Neural cell (in vitro differentiated cells): ENCODE results near the gene SMNDC1. TPM values are rescaled to one million over a fixed set of nuclear protein-coding genes. Genes with fewer than 3 reads are reported as not detected.

ENCODE experiments used
- H2AFZ ChIP-seq: fragments of 200-600, 300-800 bp; sonication (generic), shearing (Covaris generic); 2 replicates; pipeline ENCODE4 v1.6.0; 2014; ENCODE audit warnings: low read depth, mild to moderate bottlenecking, antibody characterized with exemption, low read length, moderate library complexity
- H3F3A ChIP-seq: fragments of 200-600 bp; shearing (Covaris generic); 2 replicates; pipeline ENCODE4 v1.6.1; 2016; ENCODE audit warnings: mild to moderate bottlenecking, moderate library complexity, mixed read lengths, antibody characterized with exemption, low read length; ENCODE audit not compliant: insufficient read depth, poor library complexity, severe bottlenecking
- H3K27ac ChIP-seq: fragments of 200-600, 300-800 bp; sonication (generic), shearing (Covaris generic); 2 replicates; pipeline ENCODE4 v1.5.1; 2014; ENCODE audit warnings: mild to moderate bottlenecking, low read length, moderate library complexity
- H3K27me3 ChIP-seq: fragments of 300-800, 200-600 bp; sonication (generic), shearing (Covaris generic); 2 replicates; pipeline ENCODE4 v1.6.0; 2014; ENCODE audit warnings: mild to moderate bottlenecking, low read depth, low read length, moderate library complexity; ENCODE audit not compliant: insufficient read depth
- H3K36me3 ChIP-seq: fragments of 300-800, 200-600 bp; sonication (generic), shearing (Covaris generic); 2 replicates; pipeline ENCODE4 v1.5.1; 2014; ENCODE audit warnings: mild to moderate bottlenecking, antibody characterized with exemption, low read length, moderate library complexity; ENCODE audit not compliant: insufficient read depth
- H3K4me2 ChIP-seq: fragments of 300-800, 200-600 bp; sonication (generic), shearing (Covaris generic); 2 replicates; pipeline ENCODE4 v1.6.0; 2014; ENCODE audit warnings: mild to moderate bottlenecking, low read length
- H3K4me3 ChIP-seq: fragments of 300-800, 200-600 bp; sonication (generic), shearing (Covaris generic); 2 replicates; pipeline ENCODE4 v1.5.1; 2014; ENCODE audit warnings: mild to moderate bottlenecking, low read length, moderate library complexity
- H3K79me2 ChIP-seq: fragments of 200-600 bp; shearing (Covaris generic); replicated peaks from 2 replicates; pipeline ENCODE4 v1.6.0; 2014; ENCODE audit warnings: mild to moderate bottlenecking, low read length, moderate library complexity; ENCODE audit not compliant: insufficient read depth
- H3K9ac ChIP-seq: fragments of 300-800, 200-600 bp; sonication (generic), shearing (Covaris generic); 2 replicates; pipeline ENCODE4 v1.6.1; 2016; ENCODE audit warnings: mild to moderate bottlenecking, low read length, mixed read lengths
- H3K9me2 ChIP-seq: fragments of 200-600 bp; shearing (Covaris generic); 2 replicates; pipeline ENCODE4 v1.6.1; 2016; ENCODE audit warnings: mild to moderate bottlenecking, low read length, mixed read lengths; ENCODE audit not compliant: insufficient read depth
- H3K9me3 ChIP-seq: fragments of 200-600, 300-800 bp; sonication (generic), shearing (Covaris generic); 2 replicates; pipeline ENCODE4 v1.6.1; 2016; ENCODE audit warnings: mild to moderate bottlenecking, mixed run types, low read length, moderate library complexity, mixed read lengths
- H4K20me1 ChIP-seq: fragments of 200-600 bp; shearing (Covaris generic); 2 replicates; pipeline ENCODE4 v1.6.1; 2016; ENCODE audit warnings: mild to moderate bottlenecking, mixed run types; ENCODE audit not compliant: insufficient read depth
- CTCF ChIP-seq: fragments of 450-650 bp; IDR thresholded peaks from 2 replicates; pipeline ENCODE4 v1.5.1; 2014; ENCODE audit warnings: antibody characterized with exemption, mild to moderate bottlenecking, moderate library complexity; ENCODE audit not compliant: poor library complexity, severe bottlenecking
- EP300 ChIP-seq: fragments of 450-650 bp; conservative IDR thresholded peaks from 2 replicates; pipeline ENCODE4 v1.6.1; 2014; ENCODE audit warnings: antibody characterized with exemption, mild to moderate bottlenecking, moderate library complexity; ENCODE audit not compliant: poor library complexity, severe bottlenecking
- EZH2 ChIP-seq: fragments of 200-600, 300-800 bp; shearing (Covaris generic), sonication (generic); IDR thresholded peaks from 2 replicates; pipeline ENCODE4 v1.6.1; 2014; ENCODE audit warnings: antibody characterized with exemption, low read length, borderline replicate concordance, mild to moderate bottlenecking; ENCODE audit not compliant: insufficient read depth, poor library complexity, severe bottlenecking
- POLR2AphosphoS5 ChIP-seq: IDR thresholded peaks from 2 replicates; pipeline ENCODE4 v1.6.1; 2012
- RAD21 ChIP-seq: fragments of 450-650 bp; conservative IDR thresholded peaks from 2 replicates; pipeline ENCODE4 v1.6.1; 2014; ENCODE audit warnings: antibody characterized with exemption, mild to moderate bottlenecking, moderate library complexity
- REST ChIP-seq: IDR thresholded peaks from 2 replicates; pipeline ENCODE4 v1.6.1; 2012; ENCODE audit warnings: borderline replicate concordance
- SMC3 ChIP-seq: fragments of 450-650 bp; conservative IDR thresholded peaks from 2 replicates; pipeline ENCODE4 v1.6.1; 2014; ENCODE audit warnings: antibody characterized with exemption, mild to moderate bottlenecking, moderate library complexity; ENCODE audit not compliant: poor library complexity
- TAF1 ChIP-seq: IDR thresholded peaks from 2 replicates; pipeline ENCODE4 v1.6.1; 2012; ENCODE audit warnings: low read depth
- polyA plus RNA-seq: library from polyadenylated mRNA; depleted of rRNA; stranded (reverse); fragments of >200 nt; gene quantifications from 2 replicates; pipeline ENCODE4 v1.2.3, GENCODE V29; 2014

The SMNDC1 gene
- polyA plus RNA-seq, 1 donor from 2014 or later = 25.9 TPM

- no peak for TF ChIP-seq CTCF
- Histone ChIP-seq H3K9ac (no peak overlapping the region), H3K27me3 (no peaks in the 10 kb centered on the region), H3K79me2 (no peaks in the 10 kb centered on the region), H4K20me1 (no peaks in the 10 kb centered on the region), H3K4me3 (no peak overlapping the region), H3K36me3 (no peaks in the 10 kb centered on the region), H3K27ac (no peak overlapping the region), H3K9me3 (no peaks in the 10 kb centered on the region), H2AFZ (no peak overlapping the region), H3F3A (no peaks in the 10 kb centered on the region), H3K4me2 (no peak overlapping the region), H3K9me2 (no peaks in the 10 kb centered on the region)
Measured at GRCh38 chr10:110324201-110324804, 19.6 kb upstream of the SMNDC1 start.

- no peaks in the 10 kb centered on the region for H3K79me2 ChIP-seq
- TF ChIP-seq RAD21 (no peak), TAF1 (no peak), REST (no peak)
- H3K27ac ChIP-seq = no peak overlapping the region
- no peaks in the 10 kb centered on the region for H3K36me3 ChIP-seq
- H4K20me1 ChIP-seq = no peaks in the 10 kb centered on the region
- H3K9me3 ChIP-seq = no peaks in the 10 kb centered on the region
- no peaks in the 10 kb centered on the region for H3K9me2 ChIP-seq
- no peaks in the 10 kb centered on the region for H3F3A ChIP-seq
- H2AFZ ChIP-seq = no peak overlapping the region
- no peak overlapping the region for H3K9ac ChIP-seq
- no peak overlapping the region for H3K4me3 ChIP-seq
- H3K4me2 ChIP-seq = no peak overlapping the region
- H3K27me3 ChIP-seq = no peaks in the 10 kb centered on the region
Measured at GRCh38 chr10:110323503-110323902, 18.8 kb upstream of the SMNDC1 start.

GRCh38 chr10:110321869-110322620 lies 17.3 kb upstream of the SMNDC1 start:
- Histone ChIP-seq H3K9me2 (no peaks in the 10 kb centered on the region), H3K79me2 (no peaks in the 10 kb centered on the region), H3K27ac (no peak overlapping the region), H3K4me3 (no peak overlapping the region), H3K36me3 (no peaks in the 10 kb centered on the region), H3K4me2 (no peak overlapping the region), H3K9ac (no peak overlapping the region), H3K9me3 (no peaks in the 10 kb centered on the region), H4K20me1 (no peaks in the 10 kb centered on the region), H3K27me3 (no peaks in the 10 kb centered on the region), H3F3A (no peaks in the 10 kb centered on the region), H2AFZ (no peak overlapping the region)
- TF ChIP-seq EZH2 (no peak), TAF1 (no peak), POLR2AphosphoS5 (no peak), SMC3 (no peak), CTCF (no peak), EP300 (no peak), RAD21 (no peak)
